Fibroblast of lung (primary cell): Measurements from ENCODE around the gene HCFC1.
A peak's percentile ranks its signal among the peaks of the same experiment; 100 is the strongest.

Source experiments
- EZH2 ChIP-seq: IDR thresholded peaks from 2 replicates; pipeline ENCODE4 v1.5.1; 2012; ENCODE audit warnings: low read length, control low read depth, mild to moderate bottlenecking; ENCODE audit errors: missing control alignments
- TF ChIP-seq, protein P1 (sequence below), 2 donors: IDR thresholded peaks in 1 of 2; conservative IDR thresholded peaks in 1 of 2; 1 replicate in 1 of 2; 2 replicates in 1 of 2; pipeline ENCODE4 v1.5.1; 2011 to 2012; ENCODE audit warnings: low read length in 2 of 2, control low read depth in 1 of 2, inconsistent platforms in 1 of 2, low read depth in 1 of 2, mild to moderate bottlenecking in 1 of 2

- TF ChIP-seq, protein P1, sequence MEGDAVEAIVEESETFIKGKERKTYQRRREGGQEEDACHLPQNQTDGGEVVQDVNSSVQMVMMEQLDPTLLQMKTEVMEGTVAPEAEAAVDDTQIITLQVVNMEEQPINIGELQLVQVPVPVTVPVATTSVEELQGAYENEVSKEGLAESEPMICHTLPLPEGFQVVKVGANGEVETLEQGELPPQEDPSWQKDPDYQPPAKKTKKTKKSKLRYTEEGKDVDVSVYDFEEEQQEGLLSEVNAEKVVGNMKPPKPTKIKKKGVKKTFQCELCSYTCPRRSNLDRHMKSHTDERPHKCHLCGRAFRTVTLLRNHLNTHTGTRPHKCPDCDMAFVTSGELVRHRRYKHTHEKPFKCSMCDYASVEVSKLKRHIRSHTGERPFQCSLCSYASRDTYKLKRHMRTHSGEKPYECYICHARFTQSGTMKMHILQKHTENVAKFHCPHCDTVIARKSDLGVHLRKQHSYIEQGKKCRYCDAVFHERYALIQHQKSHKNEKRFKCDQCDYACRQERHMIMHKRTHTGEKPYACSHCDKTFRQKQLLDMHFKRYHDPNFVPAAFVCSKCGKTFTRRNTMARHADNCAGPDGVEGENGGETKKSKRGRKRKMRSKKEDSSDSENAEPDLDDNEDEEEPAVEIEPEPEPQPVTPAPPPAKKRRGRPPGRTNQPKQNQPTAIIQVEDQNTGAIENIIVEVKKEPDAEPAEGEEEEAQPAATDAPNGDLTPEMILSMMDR (conservative IDR thresholded peaks at IDR 0.05 in 1 of 2, IDR thresholded peaks at IDR 0.05 in 1 of 2; ENCODE audit: low read depth in 1 of 2, low read length in 2 of 2) = peak; percentile 9 to 13
- TF ChIP-seq EZH2 = no peak
Observed at GRCh38 chrX:153924149-153924861, 47.3 kb downstream of the HCFC1 start.
